GM21528 (cell line): ENCODE data around the gene WTAP.
"Not testable (repeated sequence)": the region's sequence is repeated elsewhere in the genome, so short reads cannot be mapped to it uniquely, and the experiment has no call there.

Source experiments
- ATAC-seq: cut with Tn5 transposase; IDR thresholded peaks from one replicate; pipeline ENCODE4 v1.9.1; 2021; ENCODE audit warnings: mild to moderate bottlenecking, moderate library complexity; ENCODE audit not compliant: unreplicated experiment, low FRiP score

WTAP gene

DNA sequence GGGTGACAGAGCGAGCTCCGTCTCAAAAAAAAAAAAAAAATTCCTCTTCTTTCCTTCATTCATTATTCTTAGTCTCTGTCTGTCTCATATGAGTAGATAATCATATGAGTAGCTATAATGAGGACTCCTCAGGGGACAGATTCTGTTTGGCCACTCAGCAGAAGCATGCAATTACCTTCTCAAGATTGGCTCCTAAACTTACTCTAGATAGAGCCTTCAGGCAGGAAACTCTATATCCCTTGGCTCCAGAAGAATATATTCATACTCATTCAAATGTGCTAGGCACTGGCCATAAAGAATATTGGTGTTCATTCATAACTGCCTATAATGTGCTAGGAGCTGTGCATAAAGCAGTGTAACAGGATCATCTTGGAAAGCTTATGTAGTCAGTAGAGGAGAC is 32.3 kb downstream of the WTAP start:
- no peak for ATAC-seq

GRCh38 chr6:159760602-159761057 is 33.3 kb downstream of the WTAP start:
- ATAC-seq = no peak

DNA sequence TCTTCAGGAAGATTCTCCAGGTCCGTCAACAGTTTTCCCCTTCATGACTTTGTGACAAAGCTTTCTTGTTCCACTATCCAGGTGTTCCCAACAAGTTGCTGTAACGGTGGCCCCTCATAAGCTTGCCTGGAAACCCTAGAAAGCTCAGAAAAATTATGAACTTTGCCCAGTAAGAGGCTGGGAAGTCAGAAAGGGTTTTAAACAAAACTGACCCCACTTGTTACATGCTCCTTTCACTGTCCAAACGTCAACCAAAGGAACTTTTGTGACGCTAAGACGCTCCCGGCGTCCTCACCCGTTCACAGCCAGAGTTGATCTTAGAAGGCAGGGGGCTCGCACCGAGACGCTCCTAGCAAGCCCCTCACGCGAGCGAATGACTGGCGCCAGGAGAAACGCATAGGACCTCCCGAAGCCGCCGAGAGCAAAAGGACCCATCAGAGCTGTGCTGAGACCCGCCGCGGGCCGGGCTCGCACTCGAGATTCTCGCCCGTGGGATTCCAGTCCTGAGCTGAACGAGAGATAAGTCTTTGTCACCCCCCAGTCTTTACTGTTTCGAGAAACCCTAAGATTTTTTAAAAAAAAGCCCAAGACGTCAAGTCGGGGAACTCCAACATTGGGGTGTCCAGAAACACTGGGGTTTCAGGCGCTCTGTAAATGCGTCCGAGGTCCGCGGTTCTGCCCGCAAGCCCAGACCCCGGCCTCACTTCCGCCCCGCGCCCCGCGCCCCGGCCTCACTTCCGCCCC is 34.0 kb downstream of the WTAP start:
- peak; percentile 0 for ATAC-seq

DNA sequence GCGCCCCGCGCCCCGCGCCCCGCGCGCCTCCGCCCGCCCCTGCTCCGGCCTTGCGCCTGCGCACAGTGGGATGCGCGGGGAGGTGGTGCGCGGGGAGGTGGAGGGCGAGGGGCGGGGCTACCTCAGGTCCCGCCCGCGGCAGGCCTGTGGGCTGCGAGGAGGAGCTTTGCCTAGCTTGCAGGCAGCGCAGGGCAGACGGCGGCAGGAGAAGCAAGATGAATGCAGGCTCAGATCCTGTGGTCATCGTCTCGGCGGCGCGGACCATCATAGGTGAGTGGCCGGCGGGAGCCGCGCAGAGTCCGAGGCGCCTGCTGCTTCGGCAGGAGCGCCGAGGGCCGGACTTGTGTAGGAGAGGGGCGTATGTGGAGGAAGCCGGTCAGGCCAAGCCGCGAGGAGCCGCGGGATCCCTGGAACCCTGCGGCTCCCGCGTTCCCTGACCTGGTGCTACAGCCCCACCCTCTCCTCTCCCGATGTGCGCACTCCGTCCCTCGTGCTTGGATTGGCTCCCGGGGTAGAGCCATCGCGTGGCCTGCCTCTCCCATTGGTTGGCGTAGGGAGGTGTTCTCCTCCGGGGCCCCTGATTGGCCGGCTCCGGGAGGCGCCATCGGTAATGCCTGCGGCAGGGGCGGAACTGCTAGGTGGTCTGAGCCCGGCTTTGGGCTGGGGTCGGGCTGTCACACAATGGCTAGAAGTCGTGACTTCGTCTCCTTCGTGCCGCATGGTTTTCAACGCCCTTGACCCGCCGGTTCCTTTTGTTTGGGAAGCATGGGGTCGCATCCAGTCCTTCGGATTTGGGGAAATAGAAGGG is 34.8 kb downstream of the WTAP start, which contains the start of gene ACAT2:
TSS of gene ACAT2 (plus strand) at position 173 of the 808 bp plus-strand sequence. CDS start at position 216, 43 bp downstream.
- ATAC-seq = peak; percentile 98

GRCh38 chr6:159762681-159763293 is 35.5 kb downstream of the WTAP start:
- ATAC-seq = peak; percentile 10

GRCh38 chr6:159766906-159767305 is 39.6 kb downstream of the WTAP start:
- no peak for ATAC-seq

GRCh38 chr6:159769470-159769869 is 42.2 kb downstream of the WTAP start:
- no peak for ATAC-seq

DNA sequence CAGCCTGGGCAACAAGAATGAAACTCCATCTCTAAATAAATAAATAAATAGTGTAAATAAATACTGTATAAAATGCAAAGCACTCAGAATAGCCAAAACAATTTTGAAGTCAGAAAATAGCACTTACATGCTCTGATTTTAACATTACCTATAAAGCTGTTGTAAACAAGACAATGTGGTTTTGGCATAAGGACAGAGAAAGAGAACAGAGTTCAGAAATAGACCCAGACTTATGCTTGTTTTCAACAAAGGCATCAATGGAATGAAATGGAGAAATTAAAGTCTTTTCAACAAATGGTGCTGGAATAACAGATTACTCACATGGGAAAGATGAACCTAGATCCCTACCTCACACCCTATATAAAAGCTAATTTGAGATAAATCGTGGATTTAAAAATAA is 44.9 kb downstream of the WTAP start:
- no peak for ATAC-seq

- no peak for ATAC-seq
Observed at GRCh38 chr6:159777240-159777904, 50.1 kb downstream of the WTAP start.

- ATAC-seq = no peak
Observed at GRCh38 chr6:159778131-159778530, 50.8 kb downstream of the WTAP start.

DNA sequence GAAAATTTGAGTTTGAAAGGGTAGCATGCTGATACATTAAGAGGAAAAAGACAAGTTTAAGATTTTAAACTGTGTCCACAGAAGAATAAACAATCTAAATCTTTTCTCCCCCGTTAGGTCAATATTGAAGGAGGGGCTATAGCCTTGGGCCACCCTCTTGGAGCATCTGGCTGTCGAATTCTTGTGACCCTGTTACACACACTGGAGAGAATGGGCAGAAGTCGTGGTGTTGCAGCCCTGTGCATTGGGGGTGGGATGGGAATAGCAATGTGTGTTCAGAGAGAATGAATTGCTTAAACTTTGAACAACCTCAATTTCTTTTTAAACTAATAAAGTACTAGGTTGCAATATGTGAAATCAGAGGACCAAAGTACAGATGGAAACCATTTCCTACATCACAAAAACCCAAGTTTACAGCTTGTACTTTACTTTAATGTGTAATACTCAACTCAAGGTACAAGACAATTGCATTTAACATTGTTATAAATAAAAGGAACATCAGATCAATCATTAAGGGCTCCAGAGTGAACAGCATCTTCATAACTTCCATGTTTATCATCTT is 51.3 kb downstream of the WTAP start:
- no peak for ATAC-seq

DNA sequence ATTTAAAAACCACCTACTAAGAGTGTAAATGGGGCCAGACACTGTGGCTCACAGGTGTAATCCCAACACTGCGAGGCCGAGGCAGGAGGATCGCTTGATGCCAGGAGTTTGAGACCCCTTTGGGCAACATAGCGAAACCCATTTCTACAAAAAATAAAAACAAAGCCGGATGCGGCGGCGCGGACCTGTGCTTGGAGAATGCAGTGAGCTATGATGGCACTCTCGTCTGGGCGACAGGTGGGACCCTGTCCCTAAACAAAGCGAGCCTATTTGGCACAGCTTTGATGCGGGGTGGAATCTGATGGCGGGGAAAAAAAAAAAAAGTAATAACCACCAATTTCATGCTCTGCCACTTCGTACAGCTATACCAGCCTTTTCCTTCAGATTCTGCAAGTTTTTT is 61.0 kb downstream of the WTAP start:
- ATAC-seq = no peak

- ATAC-seq = no peak
Observed at GRCh38 chr6:159788753-159789376, 61.6 kb downstream of the WTAP start.

DNA sequence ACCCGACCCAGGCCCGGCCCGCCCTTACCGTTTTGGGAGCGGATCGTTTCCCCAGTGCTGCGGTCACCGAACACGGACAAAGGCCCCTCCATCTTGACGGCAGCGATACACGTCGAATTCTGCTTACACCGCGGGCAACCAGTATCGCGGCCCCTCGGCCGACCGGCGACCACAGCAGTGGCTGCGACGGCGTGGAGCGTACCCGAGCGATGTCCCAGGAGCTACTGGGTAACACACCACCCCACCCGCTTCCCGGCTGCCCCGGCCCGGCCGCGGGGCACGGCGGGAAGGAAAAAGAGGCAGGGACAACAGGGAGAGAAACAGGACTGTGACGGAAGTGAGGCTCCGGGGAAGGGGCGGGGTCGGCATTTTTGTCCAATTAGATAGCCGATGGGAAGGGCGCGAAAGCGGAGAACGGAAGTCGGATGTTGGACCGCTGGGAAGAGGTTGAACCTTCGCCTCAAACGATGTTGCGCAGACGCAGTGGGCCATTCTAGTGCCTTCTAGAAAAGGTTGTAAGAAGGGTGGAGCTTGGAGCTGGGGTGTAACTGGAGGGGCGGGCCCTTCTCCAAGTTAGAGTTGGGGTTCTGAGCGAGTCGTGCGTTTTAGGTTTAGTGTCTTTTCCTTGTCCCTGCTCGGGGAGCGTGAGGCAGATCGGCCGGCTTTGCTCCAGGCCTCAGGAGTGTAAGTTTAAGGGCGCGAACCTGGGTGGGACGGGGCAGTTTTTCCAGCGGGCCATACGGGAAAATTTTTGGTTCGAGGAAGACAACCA is 62.3 kb downstream of the WTAP start, which contains the start of gene TCP1:
TSS of gene TCP1 (minus strand) at position 226 of the 772 bp plus-strand sequence. CDS start at position 92, 134 bp downstream.
- peak; percentile 81 for ATAC-seq

- ATAC-seq = peak; percentile 83
Observed at GRCh38 chr6:159790149-159790955, 63.0 kb downstream of the WTAP start, which contains the start of gene MRPL18. Gene MRPL18 (plus strand): TSS chr6:159790467. CDS start chr6:159790588, 121 bp downstream.

DNA sequence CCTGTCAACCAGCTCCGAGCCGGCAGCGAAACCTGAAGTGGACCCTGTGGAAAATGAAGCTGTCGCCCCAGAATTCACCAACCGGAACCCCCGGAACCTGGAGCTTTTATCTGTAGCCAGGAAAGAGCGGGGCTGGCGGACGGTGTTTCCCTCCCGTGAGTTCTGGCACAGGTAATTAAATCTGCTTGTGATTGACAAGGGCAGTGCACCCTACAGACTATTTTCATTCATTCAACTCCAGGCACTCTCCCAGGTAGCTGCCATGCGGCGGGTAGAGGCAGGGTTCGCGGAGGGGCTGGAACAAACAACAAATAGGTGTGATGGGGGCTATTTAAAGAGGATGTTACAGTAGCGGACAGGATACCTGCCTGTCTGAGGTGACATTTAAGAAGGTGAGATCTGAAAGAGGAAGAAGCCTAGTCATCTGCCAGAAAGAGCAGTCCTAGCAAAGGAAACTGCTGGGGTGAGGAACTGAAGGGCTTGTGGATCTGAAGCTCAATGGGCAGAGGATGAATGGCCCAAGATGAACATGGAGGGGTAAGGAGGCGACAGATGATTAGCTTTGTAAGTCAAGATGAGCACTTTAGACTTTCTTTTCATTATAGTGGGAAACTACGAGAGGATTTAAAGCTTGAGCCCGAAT is 63.8 kb downstream of the WTAP start:
- no peak for ATAC-seq

GRCh38 chr6:159794976-159795375 is 67.7 kb downstream of the WTAP start:
- not testable (repeated sequence) for ATAC-seq

DNA sequence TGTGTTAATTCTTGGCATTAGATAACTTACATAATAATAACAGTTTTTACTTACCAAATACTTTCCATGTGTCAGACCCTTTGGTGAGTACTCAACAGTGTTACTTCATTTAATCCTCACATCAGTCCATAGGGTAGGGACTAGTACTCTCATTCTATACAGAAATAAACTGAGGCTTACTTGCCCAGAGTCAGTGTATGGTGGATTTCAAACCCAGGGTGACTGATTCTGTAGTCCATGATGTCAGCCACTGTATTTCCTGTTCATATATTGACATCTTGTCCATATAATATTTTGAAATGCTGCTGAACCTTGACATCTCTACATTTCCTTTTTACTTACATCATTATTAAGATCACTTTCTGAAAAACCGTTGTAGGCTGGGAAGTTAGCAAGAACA is 70.2 kb downstream of the WTAP start:
- no peak for ATAC-seq
